ENCODE measurements around the gene SARNP. TPM values are rescaled to one million over a fixed set of nuclear protein-coding genes. Genes with fewer than 3 reads are reported as not detected.

Gene SARNP
- total and polyA plus RNA-seq, 8 donors = 12.3 to 47.9 (median 17.3) TPM

- 79 to 95% methylated on average over 3 of the region's 3 CpGs for WGBS, 2 donors
- DNase-seq (no peak), FAIRE-seq (no peak)
Measured at GRCh38 chr12:55734595-55734994, 82.9 kb downstream of the SARNP start.

GRCh38 chr12:55733858-55734257 is 83.7 kb downstream of the SARNP start:
- 72 to 75% methylated on average over 2 of the region's 2 CpGs for WGBS, 2 donors
- FAIRE-seq = no peak
- intact Hi-C loops (cut with DNase I) = loop anchor here in 1 of 3 donors (10.0 kb wide), 1 partner anchor 301 kb away; no protein-coding TSS in a partner anchor
- Histone ChIP-seq H3K4me1 (peaks cover 0 to 12% (median 10%) of the 10 kb centered on the region in 3 donors), H3K9me3 (no peaks in the 10 kb centered on the region), H3K36me3 (no peaks in the 10 kb centered on the region), H3K4me3 (no peak overlapping the region), H3K27me3 (no peaks in the 10 kb centered on the region), H3K27ac (no peak overlapping the region)
- TF ChIP-seq, protein P1, sequence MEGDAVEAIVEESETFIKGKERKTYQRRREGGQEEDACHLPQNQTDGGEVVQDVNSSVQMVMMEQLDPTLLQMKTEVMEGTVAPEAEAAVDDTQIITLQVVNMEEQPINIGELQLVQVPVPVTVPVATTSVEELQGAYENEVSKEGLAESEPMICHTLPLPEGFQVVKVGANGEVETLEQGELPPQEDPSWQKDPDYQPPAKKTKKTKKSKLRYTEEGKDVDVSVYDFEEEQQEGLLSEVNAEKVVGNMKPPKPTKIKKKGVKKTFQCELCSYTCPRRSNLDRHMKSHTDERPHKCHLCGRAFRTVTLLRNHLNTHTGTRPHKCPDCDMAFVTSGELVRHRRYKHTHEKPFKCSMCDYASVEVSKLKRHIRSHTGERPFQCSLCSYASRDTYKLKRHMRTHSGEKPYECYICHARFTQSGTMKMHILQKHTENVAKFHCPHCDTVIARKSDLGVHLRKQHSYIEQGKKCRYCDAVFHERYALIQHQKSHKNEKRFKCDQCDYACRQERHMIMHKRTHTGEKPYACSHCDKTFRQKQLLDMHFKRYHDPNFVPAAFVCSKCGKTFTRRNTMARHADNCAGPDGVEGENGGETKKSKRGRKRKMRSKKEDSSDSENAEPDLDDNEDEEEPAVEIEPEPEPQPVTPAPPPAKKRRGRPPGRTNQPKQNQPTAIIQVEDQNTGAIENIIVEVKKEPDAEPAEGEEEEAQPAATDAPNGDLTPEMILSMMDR (IDR thresholded peaks at IDR 0.05) = no peak
- ATAC-seq = no peak
- DNase-seq = no peak

More at GRCh38 chr12:55734595-55734994, 82.9 kb downstream of the SARNP start:
- H3K27ac ChIP-seq = no peak overlapping the region
- ATAC-seq = no peak
- no peaks in the 10 kb centered on the region for H3K27me3 ChIP-seq
- peaks cover 0 to 11% (median 10%) of the 10 kb centered on the region in 3 donors for H3K4me1 ChIP-seq
- TF ChIP-seq, protein P1 (IDR thresholded peaks at IDR 0.05) = no peak
- H3K9me3 ChIP-seq = no peaks in the 10 kb centered on the region
- H3K4me3 ChIP-seq = no peak overlapping the region
- intact Hi-C loops (cut with DNase I) = loop anchor here in 1 of 3 donors (10.0 kb wide), 1 partner anchor 300 kb away; no protein-coding TSS in a partner anchor
- no peaks in the 10 kb centered on the region for H3K36me3 ChIP-seq

- no peak for DNase-seq
- 86 to 88% methylated on average over 14 of the region's 14 CpGs for WGBS, 2 donors
- intact Hi-C loops (cut with DNase I) = loop anchor here in 1 of 3 donors (10.0 kb wide), 1 partner anchor 302 kb away; no protein-coding TSS in a partner anchor
- ATAC-seq = no peak
- H3K36me3 ChIP-seq = no peaks in the 10 kb centered on the region
- H3K27me3 ChIP-seq = no peaks in the 10 kb centered on the region
- H3K4me3 ChIP-seq = no peak overlapping the region
- no peak overlapping the region for H3K27ac ChIP-seq
- no peaks in the 10 kb centered on the region for H3K9me3 ChIP-seq
- TF ChIP-seq, protein P1 (IDR thresholded peaks at IDR 0.05) = no peak
- H3K4me1 ChIP-seq = peaks cover 0 to 12% (median 10%) of the 10 kb centered on the region in 3 donors
- no peak for FAIRE-seq
Measured at GRCh38 chr12:55733021-55733555, 84.4 kb downstream of the SARNP start.

GRCh38 chr12:55732288-55732687 is 85.2 kb downstream of the SARNP start:
- 76 to 80% methylated on average over 4 of the region's 4 CpGs for WGBS, 2 donors
- Histone ChIP-seq H3K27ac (no peak overlapping the region), H3K4me1 (peaks cover 1 to 12% (median 7%) of the 10 kb centered on the region in 3 donors), H3K4me3 (no peak overlapping the region), H3K36me3 (no peaks in the 10 kb centered on the region), H3K9me3 (no peaks in the 10 kb centered on the region), H3K27me3 (no peaks in the 10 kb centered on the region)
- no peak for FAIRE-seq
- DNase-seq = peak in 1 of 6 donors; percentile 10
- intact Hi-C loops (cut with DNase I) = loop anchor here in 1 of 3 donors (10.0 kb wide), 1 partner anchor 303 kb away; no protein-coding TSS in a partner anchor
- TF ChIP-seq, protein P1 (IDR thresholded peaks at IDR 0.05) = no peak
- no peak for ATAC-seq

Data from pancreas (tissue), 10 donors.